Measurements from ENCODE around the gene PCDHGB7.
"Not testable (repeated sequence)": the region's sequence is repeated elsewhere in the genome, so short reads cannot be mapped to it uniquely, and the experiment has no call there.

The PCDHGB7 gene

GRCh38 chr5:141422742-141423291 lies 5.3 kb downstream of the PCDHGB7 start:
- no peak for DNase-seq (ENCODE audit: extremely low read depth in 1 of 2, low read depth in 1 of 2)

- no peak for DNase-seq (ENCODE audit: extremely low read depth in 1 of 2, low read depth in 1 of 2)
Measured at GRCh38 chr5:141427783-141428426, 10.4 kb downstream of the PCDHGB7 start.

GRCh38 chr5:141430332-141431113 lies 13.0 kb downstream of the PCDHGB7 start, which contains the start of gene PCDHGA12:
PCDHGA12 (plus strand) TSS chr5:141430507; CDS start chr5:141430760, 253 bp downstream.
- DNase-seq (ENCODE audit: extremely low read depth in 1 of 2, low read depth in 1 of 2) = no peak

- DNase-seq (ENCODE audit: extremely low read depth in 1 of 2, low read depth in 1 of 2) = no peak
Measured at GRCh38 chr5:141431286-141431685, 13.8 kb downstream of the PCDHGB7 start.

GRCh38 chr5:141432308-141432707 lies 14.8 kb downstream of the PCDHGB7 start:
- not testable (repeated sequence) for DNase-seq (ENCODE audit: extremely low read depth in 1 of 2, low read depth in 1 of 2)

- not testable (repeated sequence) for DNase-seq (ENCODE audit: extremely low read depth in 1 of 2, low read depth in 1 of 2)
Measured at GRCh38 chr5:141432726-141433125, 15.2 kb downstream of the PCDHGB7 start.

- DNase-seq (ENCODE audit: extremely low read depth in 1 of 2, low read depth in 1 of 2) = no peak
Measured at GRCh38 chr5:141434006-141434405, 16.5 kb downstream of the PCDHGB7 start.

- DNase-seq (ENCODE audit: extremely low read depth in 1 of 2, low read depth in 1 of 2) = no peak
Measured at GRCh38 chr5:141437221-141437620, 19.7 kb downstream of the PCDHGB7 start.

GRCh38 chr5:141439411-141440141 lies 22.1 kb downstream of the PCDHGB7 start:
- no peak for DNase-seq (ENCODE audit: extremely low read depth in 1 of 2, low read depth in 1 of 2)

GRCh38 chr5:141440341-141440740 lies 22.9 kb downstream of the PCDHGB7 start:
- no peak for DNase-seq (ENCODE audit: extremely low read depth in 1 of 2, low read depth in 1 of 2)

GRCh38 chr5:141441571-141442170 lies 24.2 kb downstream of the PCDHGB7 start:
- DNase-seq (ENCODE audit: extremely low read depth in 1 of 2, low read depth in 1 of 2) = no peak

- no peak for DNase-seq (ENCODE audit: extremely low read depth in 1 of 2, low read depth in 1 of 2)
Measured at GRCh38 chr5:141465351-141465750, 47.9 kb downstream of the PCDHGB7 start.

All from activated CD8-positive, alpha-beta memory T cell treated with anti-CD3 and anti-CD28 coated beads for 1 hour (primary cell).